HG03457 (cell line): ENCODE results near the gene DUS3L.

Experiments
- ATAC-seq: cut with Tn5 transposase; IDR thresholded peaks from one replicate; pipeline ENCODE4 v1.9.1; 2021; ENCODE audit warnings: moderate number of reproducible peaks; ENCODE audit not compliant: unreplicated experiment

DUS3L gene

GRCh38 chr19:5790559-5791520, at the start of gene DUS3L:
DUS3L (minus strand) TSS chr19:5791163; CDS start chr19:5791141, 22 bp downstream.
- peak; percentile 73 for ATAC-seq

GRCh38 chr19:5839065-5840017, 48.4 kb upstream of the DUS3L start, which contains the start of gene FUT6:
FUT6 (minus strand) TSS chr19:5839702; CDS start chr19:5832567, 7,135 bp downstream.
- no peak for ATAC-seq

GRCh38 chr19:5838353-5839064, 47.5 kb upstream of the DUS3L start:
- no peak for ATAC-seq

- ATAC-seq: no peak
These were observed 46.9 kb upstream of the DUS3L start for GRCh38 chr19:5837761-5838352.

GRCh38 chr19:5832527-5833216, 41.7 kb upstream of the DUS3L start:
- ATAC-seq: no peak

- no peak for ATAC-seq
These were observed 41.1 kb upstream of the DUS3L start for GRCh38 chr19:5832061-5832460.

- ATAC-seq: no peak
These were observed 40.2 kb upstream of the DUS3L start for GRCh38 chr19:5831159-5831558.

GRCh38 chr19:5829567-5830310, 38.8 kb upstream of the DUS3L start:
- no peak for ATAC-seq

GRCh38 chr19:5828661-5829566, 38.0 kb upstream of the DUS3L start:
- no peak for ATAC-seq

- peak; percentile 39 for ATAC-seq
These were observed 37.1 kb upstream of the DUS3L start for GRCh38 chr19:5827891-5828660.

GRCh38 chr19:5827342-5827890, 36.5 kb upstream of the DUS3L start:
- ATAC-seq: no peak

GRCh38 chr19:5826531-5827341, 35.8 kb upstream of the DUS3L start:
- ATAC-seq: no peak

GRCh38 chr19:5825178-5825577, 34.2 kb upstream of the DUS3L start:
- no peak for ATAC-seq

- ATAC-seq: no peak
These were observed 33.8 kb upstream of the DUS3L start for GRCh38 chr19:5824751-5825150.

- ATAC-seq: no peak
These were observed 32.8 kb upstream of the DUS3L start for GRCh38 chr19:5823579-5824281.
